Tibial nerve (tissue), 4 donors: Measurements from ENCODE around the gene SPTBN5. TPM values are rescaled to one million over a fixed set of nuclear protein-coding genes. Genes with fewer than 3 reads are reported as not detected.

Source experiments
- DNase-seq, 2 donors: peaks; one replicate each; pipeline ENCODE4 v3.0.0-alpha.2; 2019; ENCODE audit warnings: low spot score in 2 of 2
- H3K27ac ChIP-seq, 4 donors: fragments of 200-600 bp; sonication (generic) in 3 of 4; one replicate each; pipeline ENCODE4 v1.5.1; 2017 to 2019; ENCODE audit warnings: mild to moderate bottlenecking in 1 of 4
- H3K27me3 ChIP-seq, 2 donors: fragments of 200-600 bp; sonication (generic) in 1 of 2; one replicate each; pipeline versions ENCODE4 v1.5.1 to v1.6.0; 2017 to 2019
- H3K36me3 ChIP-seq, 3 donors: fragments of 200-600 bp; sonication (generic); one replicate each; pipeline ENCODE4 v1.5.1; 2018 to 2019
- H3K4me1 ChIP-seq, 4 donors: fragments of 200-600 bp; sonication (generic) in 3 of 4; one replicate each; pipeline ENCODE4 v1.5.1; 2017 to 2019
- H3K4me3 ChIP-seq, 4 donors: fragments of 200-600 bp; sonication (generic) in 3 of 4; one replicate each; pipeline ENCODE4 v1.5.1; 2017 to 2019; ENCODE audit warnings: mild to moderate bottlenecking in 1 of 4, moderate library complexity in 1 of 4
- H3K9me3 ChIP-seq, 4 donors: fragments of 200-600 bp; sonication (generic) in 3 of 4; one replicate each; pipeline ENCODE4 v1.5.1; 2017 to 2019
- EP300 ChIP-seq, 2 donors: sonication (generic); formaldehyde crosslinking; IDR thresholded peaks; one replicate each; pipeline ENCODE4 v1.6.1; 2017; ENCODE audit warnings: antibody characterized with exemption in 2 of 2, mild to moderate bottlenecking in 1 of 2
- POLR2A ChIP-seq, 2 donors: fragments of 450-650 bp; IDR thresholded peaks; one replicate each; pipeline ENCODE4 v1.6.1; 2017; ENCODE audit warnings: antibody characterized with exemption in 2 of 2, mild to moderate bottlenecking in 2 of 2, moderate library complexity in 2 of 2
- WGBS, 2 donors: methylation state at CpG; one replicate each; pipeline ENCODE4 v1.1.5; 2018; 5-methylcytosine and 5-hydroxymethylcytosine counted together
- total RNA-seq, 4 donors: library from RNA; depleted of rRNA; stranded (reverse); fragments of >200 nt; gene quantifications; one replicate each; pipeline ENCODE4 v1.1.0, GENCODE V29; 2016
- TF ChIP-seq, protein P1 (sequence below), 5 experiments: fragments of 200-600 bp in 3 of 5; fragments of 450-650 bp in 2 of 5; sonication (generic) in 3 of 5; IDR thresholded peaks; one replicate each; pipeline ENCODE4 v1.5.1; 2016 to 2019; ENCODE audit warnings: antibody characterized with exemption in 5 of 5, mild to moderate bottlenecking in 3 of 5, moderate library complexity in 2 of 5

Gene SPTBN5
- total RNA-seq, 4 donors from 2014 or later, result 16.5 to 34.5 (median 19.9) TPM

DNA sequence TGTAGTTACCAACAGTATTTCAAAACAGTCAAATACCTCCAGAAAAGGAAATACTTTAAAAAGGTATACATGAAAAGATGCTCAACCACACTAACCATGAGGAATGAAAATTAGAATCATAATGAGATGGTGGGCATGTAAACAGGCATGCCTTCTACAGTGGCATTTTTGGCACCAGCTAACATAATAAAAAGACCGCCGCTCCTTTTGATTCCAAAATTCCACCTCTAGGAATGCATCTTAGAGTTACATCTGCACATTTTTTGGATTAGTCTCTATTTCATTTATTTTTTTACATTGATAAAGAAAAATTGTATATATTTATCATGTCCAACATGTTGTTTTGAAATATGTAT is 37.0 kb upstream of the SPTBN5 start:
- Histone ChIP-seq H3K27ac (peak overlapping the region in 3 of 4 donors; percentile 17 to 79 (median 67)), H3K36me3 (no peaks in the 10 kb centered on the region), H3K27me3 (no peaks in the 10 kb centered on the region), H3K4me1 (peaks cover 0 to 90% (median 45%) of the 10 kb centered on the region in 4 donors), H3K9me3 (no peaks in the 10 kb centered on the region), H3K4me3 (no peak overlapping the region)
- TF ChIP-seq, protein P1, sequence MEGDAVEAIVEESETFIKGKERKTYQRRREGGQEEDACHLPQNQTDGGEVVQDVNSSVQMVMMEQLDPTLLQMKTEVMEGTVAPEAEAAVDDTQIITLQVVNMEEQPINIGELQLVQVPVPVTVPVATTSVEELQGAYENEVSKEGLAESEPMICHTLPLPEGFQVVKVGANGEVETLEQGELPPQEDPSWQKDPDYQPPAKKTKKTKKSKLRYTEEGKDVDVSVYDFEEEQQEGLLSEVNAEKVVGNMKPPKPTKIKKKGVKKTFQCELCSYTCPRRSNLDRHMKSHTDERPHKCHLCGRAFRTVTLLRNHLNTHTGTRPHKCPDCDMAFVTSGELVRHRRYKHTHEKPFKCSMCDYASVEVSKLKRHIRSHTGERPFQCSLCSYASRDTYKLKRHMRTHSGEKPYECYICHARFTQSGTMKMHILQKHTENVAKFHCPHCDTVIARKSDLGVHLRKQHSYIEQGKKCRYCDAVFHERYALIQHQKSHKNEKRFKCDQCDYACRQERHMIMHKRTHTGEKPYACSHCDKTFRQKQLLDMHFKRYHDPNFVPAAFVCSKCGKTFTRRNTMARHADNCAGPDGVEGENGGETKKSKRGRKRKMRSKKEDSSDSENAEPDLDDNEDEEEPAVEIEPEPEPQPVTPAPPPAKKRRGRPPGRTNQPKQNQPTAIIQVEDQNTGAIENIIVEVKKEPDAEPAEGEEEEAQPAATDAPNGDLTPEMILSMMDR (IDR thresholded peaks at IDR 0.05), result no peak
- TF ChIP-seq POLR2A (IDR thresholded peaks at IDR 0.05) (no peak), EP300 (IDR thresholded peaks at IDR 0.05) (no peak)
- WGBS, 2 donors, result 63 to 67% methylated on average over 2 of the region's 2 CpGs
- no peak for DNase-seq

DNA sequence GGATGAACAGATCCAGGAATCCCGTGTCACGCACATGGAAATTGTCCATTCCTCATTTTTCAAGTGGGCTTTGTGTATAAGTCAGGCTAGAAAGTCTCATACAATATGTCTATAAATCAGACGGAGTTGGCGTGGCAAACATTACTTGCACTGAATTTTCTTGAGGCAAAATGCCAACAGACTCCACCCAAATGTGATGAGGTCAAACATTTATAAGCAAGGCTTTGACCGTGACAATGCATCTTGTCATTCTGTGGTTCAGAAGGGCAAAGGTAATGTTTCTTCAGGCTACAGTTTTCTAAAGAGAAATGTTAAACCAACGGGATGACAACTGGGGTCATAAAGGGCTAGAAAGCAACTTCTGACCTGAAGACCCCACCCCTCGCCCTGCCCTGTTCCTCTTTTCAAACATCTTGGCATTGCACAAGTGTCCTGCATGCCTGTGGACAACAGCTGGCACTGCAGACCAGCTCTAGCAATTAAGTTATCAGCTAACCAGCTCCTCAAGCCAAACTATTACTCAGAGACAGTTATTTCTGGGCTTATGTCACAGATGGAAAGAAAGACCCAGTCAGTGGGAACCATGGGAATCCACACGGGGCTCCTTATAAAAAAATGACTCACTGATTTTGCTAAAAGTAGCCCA is 36.5 kb upstream of the SPTBN5 start:
- TF ChIP-seq, protein P1 (IDR thresholded peaks at IDR 0.05), result peak in 3 of 5 experiments; percentile 18 to 41 (median 20)
- TF ChIP-seq POLR2A (IDR thresholded peaks at IDR 0.05), result no peak
- peak in 1 of 2 donors; percentile 66 for TF ChIP-seq EP300 (IDR thresholded peaks at IDR 0.05)
- Histone ChIP-seq H3K4me1 (peaks cover 0 to 88% (median 43%) of the 10 kb centered on the region in 4 donors), H3K9me3 (no peaks in the 10 kb centered on the region), H3K27me3 (no peaks in the 10 kb centered on the region), H3K27ac (peak overlapping the region; percentile 13 to 79 (median 42)), H3K36me3 (no peaks in the 10 kb centered on the region), H3K4me3 (no peak overlapping the region)
- DNase-seq, result peak in 1 of 2 donors; percentile 52
- WGBS, 2 donors, result 24 to 29% methylated on average over 8 of the region's 8 CpGs

GRCh38 chr15:41928637-41929620 is 35.1 kb upstream of the SPTBN5 start:
- DNase-seq, result no peak
- TF ChIP-seq, protein P1 (IDR thresholded peaks at IDR 0.05), result no peak
- TF ChIP-seq EP300 (IDR thresholded peaks at IDR 0.05), result no peak
- no peak for TF ChIP-seq POLR2A (IDR thresholded peaks at IDR 0.05)
- H3K4me1 ChIP-seq, result peaks cover 0 to 76% (median 34%) of the 10 kb centered on the region in 4 donors
- WGBS, 2 donors, result 58 to 59% methylated on average over 16 of the region's 16 CpGs
- no peaks in the 10 kb centered on the region for H3K27me3 ChIP-seq
- H3K4me3 ChIP-seq, result no peak overlapping the region
- H3K9me3 ChIP-seq, result no peaks in the 10 kb centered on the region
- H3K36me3 ChIP-seq, result peaks cover 0 to 8% (median 0%) of the 10 kb centered on the region in 3 donors
- peak overlapping the region; percentile 13 to 79 (median 45) for H3K27ac ChIP-seq

- WGBS, 2 donors, result 88 to 96% methylated on average over 6 of the region's 6 CpGs
- Histone ChIP-seq H3K27me3 (no peaks in the 10 kb centered on the region), H3K36me3 (peaks cover 0 to 8% (median 0%) of the 10 kb centered on the region in 3 donors), H3K27ac (peak overlapping the region in 1 of 4 donors; percentile 67), H3K9me3 (no peaks in the 10 kb centered on the region), H3K4me3 (no peak overlapping the region), H3K4me1 (peaks cover 0 to 73% (median 32%) of the 10 kb centered on the region in 4 donors)
- no peak for DNase-seq
- TF ChIP-seq EP300 (IDR thresholded peaks at IDR 0.05), result no peak
- TF ChIP-seq, protein P1 (IDR thresholded peaks at IDR 0.05), result no peak
- no peak for TF ChIP-seq POLR2A (IDR thresholded peaks at IDR 0.05)
Observed at GRCh38 chr15:41928100-41928499, 34.2 kb upstream of the SPTBN5 start.
